ENCODE data around the gene FAM200A.
A peak's percentile ranks its signal among the peaks of the same experiment; 100 is the strongest.

FAM200A gene

GRCh38 chr7:99580778-99581332 lies 28.9 kb upstream of the FAM200A start (continued):
- TF ChIP-seq ZNF335 (tag by site-specific recombination; conservative IDR thresholded peaks at IDR 0.05) (peak; percentile 72), ZNF394 (tag by site-specific recombination; IDR thresholded peaks at IDR 0.05; ENCODE audit: borderline replicate concordance) (peak; percentile 96), ZNF426 (tag by site-specific recombination; IDR thresholded peaks at IDR 0.05) (peak; percentile 91), ZNF514 (tag by site-specific recombination; IDR thresholded peaks at IDR 0.05) (peak; percentile 38; the same call in 1 of the 2 replicates), ZNF404 (tag by site-specific recombination; IDR thresholded peaks at IDR 0.05) (peak; percentile 81), ZNF266 (tag by site-specific recombination; IDR thresholded peaks at IDR 0.05; ENCODE audit: low read depth) (peak; percentile 76), ZXDB (tag by site-specific recombination; IDR thresholded peaks at IDR 0.05) (peak; percentile 63), ZBTB1 (tag by site-specific recombination; IDR thresholded peaks at IDR 0.05) (peak; percentile 53; the same call in 1 of the 2 replicates), ZNF555 (tag by site-specific recombination; conservative IDR thresholded peaks at IDR 0.05) (peak; percentile 81), ZNF791 (tag by site-specific recombination; IDR thresholded peaks at IDR 0.05) (peak; percentile 66; the same call in 1 of the 2 replicates)
- TF ChIP-seq, protein P1, sequence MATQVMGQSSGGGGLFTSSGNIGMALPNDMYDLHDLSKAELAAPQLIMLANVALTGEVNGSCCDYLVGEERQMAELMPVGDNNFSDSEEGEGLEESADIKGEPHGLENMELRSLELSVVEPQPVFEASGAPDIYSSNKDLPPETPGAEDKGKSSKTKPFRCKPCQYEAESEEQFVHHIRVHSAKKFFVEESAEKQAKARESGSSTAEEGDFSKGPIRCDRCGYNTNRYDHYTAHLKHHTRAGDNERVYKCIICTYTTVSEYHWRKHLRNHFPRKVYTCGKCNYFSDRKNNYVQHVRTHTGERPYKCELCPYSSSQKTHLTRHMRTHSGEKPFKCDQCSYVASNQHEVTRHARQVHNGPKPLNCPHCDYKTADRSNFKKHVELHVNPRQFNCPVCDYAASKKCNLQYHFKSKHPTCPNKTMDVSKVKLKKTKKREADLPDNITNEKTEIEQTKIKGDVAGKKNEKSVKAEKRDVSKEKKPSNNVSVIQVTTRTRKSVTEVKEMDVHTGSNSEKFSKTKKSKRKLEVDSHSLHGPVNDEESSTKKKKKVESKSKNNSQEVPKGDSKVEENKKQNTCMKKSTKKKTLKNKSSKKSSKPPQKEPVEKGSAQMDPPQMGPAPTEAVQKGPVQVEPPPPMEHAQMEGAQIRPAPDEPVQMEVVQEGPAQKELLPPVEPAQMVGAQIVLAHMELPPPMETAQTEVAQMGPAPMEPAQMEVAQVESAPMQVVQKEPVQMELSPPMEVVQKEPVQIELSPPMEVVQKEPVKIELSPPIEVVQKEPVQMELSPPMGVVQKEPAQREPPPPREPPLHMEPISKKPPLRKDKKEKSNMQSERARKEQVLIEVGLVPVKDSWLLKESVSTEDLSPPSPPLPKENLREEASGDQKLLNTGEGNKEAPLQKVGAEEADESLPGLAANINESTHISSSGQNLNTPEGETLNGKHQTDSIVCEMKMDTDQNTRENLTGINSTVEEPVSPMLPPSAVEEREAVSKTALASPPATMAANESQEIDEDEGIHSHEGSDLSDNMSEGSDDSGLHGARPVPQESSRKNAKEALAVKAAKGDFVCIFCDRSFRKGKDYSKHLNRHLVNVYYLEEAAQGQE (tag by site-specific recombination; IDR thresholded peaks at IDR 0.05): peak; percentile 62; the same call in 1 of the 2 replicates

DNA sequence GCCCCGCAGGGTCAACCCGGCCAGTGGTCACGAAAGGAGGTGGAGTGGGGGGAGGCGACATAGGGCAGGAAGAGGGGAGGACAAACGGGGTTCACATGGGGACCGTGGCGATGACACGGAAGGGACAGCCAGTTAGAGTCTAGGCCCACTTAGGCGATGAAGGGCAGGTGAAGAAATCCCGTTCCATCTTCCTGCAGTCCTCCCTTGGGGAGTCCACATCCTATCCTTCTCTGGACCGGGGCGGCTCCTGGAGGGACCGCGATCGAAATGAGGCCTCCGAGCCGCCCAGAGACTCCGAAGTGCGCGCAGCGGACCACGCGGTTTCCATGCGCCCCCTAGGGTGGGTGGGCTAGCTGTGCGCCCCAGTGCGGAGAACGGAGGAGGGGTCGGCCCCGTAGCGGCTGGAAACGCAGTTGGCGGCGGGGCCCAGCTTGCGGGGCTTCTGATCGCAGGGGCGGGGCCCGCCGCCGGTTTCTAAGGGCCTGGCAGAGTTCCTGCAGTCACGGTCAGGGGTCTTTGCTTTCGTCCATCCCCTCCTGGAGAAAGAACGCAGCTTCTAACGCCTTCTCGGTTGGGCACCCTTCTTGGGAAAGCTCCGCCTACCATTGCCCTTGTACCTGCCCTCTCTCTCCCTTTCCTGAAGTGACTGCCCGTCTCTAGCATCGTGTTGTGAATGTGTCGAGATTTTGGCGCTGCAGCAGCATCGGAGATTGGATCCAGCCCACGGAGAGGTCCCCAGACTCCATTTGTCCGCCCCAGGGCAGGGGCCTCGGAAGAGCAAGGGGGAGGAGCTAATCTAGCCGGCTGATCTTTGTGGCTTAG lies 28.3 kb upstream of the FAM200A start:
- Histone ChIP-seq H3K4me3 (ENCODE audit: low read depth, low read length) (no peak overlapping the region), H3K27ac (ENCODE audit: extremely low read depth, low read depth, low read length) (no peak overlapping the region), H3K4me1 (ENCODE audit: control insufficient read depth, insufficient read depth, low read length) (peaks cover 4% of the 10 kb centered on the region; the same call in 1 of the 2 replicates), H3K36me3 (ENCODE audit: control insufficient read depth in 2 of 2, insufficient read depth in 1 of 2, low read length in 2 of 2) (no peaks in the 10 kb centered on the region; a peak in 1 of 3 replicates), H3K9me3 (ENCODE audit: control insufficient read depth, insufficient read depth, low read depth, low read length) (no peaks in the 10 kb centered on the region)
- TF ChIP-seq ZNF335 (tag by site-specific recombination; conservative IDR thresholded peaks at IDR 0.05): peak; percentile 80
- peak; percentile 80 for TF ChIP-seq ZNF449 (tag by site-specific recombination; IDR thresholded peaks at IDR 0.05)
- TF ChIP-seq ZNF202 (tag by site-specific recombination; IDR thresholded peaks at IDR 0.05; ENCODE audit: borderline replicate concordance): no peak
- TF ChIP-seq ZNF792 (tag by site-specific recombination; IDR thresholded peaks at IDR 0.05): no peak
- TF ChIP-seq, protein P2, sequence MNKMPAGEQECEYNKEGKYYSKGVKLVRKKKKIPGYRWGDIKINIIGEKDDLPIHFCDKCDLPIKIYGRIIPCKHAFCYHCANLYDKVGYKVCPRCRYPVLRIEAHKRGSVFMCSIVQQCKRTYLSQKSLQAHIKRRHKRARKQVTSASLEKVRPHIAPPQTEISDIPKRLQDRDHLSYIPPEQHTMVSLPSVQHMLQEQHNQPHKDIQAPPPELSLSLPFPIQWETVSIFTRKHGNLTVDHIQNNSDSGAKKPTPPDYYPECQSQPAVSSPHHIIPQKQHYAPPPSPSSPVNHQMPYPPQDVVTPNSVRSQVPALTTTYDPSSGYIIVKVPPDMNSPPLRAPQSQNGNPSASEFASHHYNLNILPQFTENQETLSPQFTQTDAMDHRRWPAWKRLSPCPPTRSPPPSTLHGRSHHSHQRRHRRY (tag by site-specific recombination; IDR thresholded peaks at IDR 0.05): no peak
- TF ChIP-seq EGR2 (tag by site-specific recombination; IDR thresholded peaks at IDR 0.05; ENCODE audit: low read depth): no peak
- TF ChIP-seq ZNF2 (tag by site-specific recombination; IDR thresholded peaks at IDR 0.05): peak; percentile 77; the same call in 1 of the 2 replicates
- TF ChIP-seq ZNF488 (tag by site-specific recombination; IDR thresholded peaks at IDR 0.05): no peak
- TF ChIP-seq SP2 (tag by site-specific recombination; IDR thresholded peaks at IDR 0.05): 0 out of 2 replicates have a peak, but pooled peaks have one; percentile 15
- CTCF ChIA-PET: interaction anchor here (0.7 to 1.1 kb wide), 4 partner anchors 55 to 1703 kb away, joined by 3 to 5 read pairs (median 4); no protein-coding TSS in a partner anchor
- POLR2A ChIA-PET: interaction anchor here (1.0 kb wide), 1 partner anchor 22 kb away, joined by 5 read pairs; the partner anchor contains the start of gene ZNF655
